KMS-11 (cell line): ENCODE measurements around the gene DNAJC7.
A peak's percentile ranks its signal among the peaks of the same experiment; 100 is the strongest.

Source experiments
- H2AFZ ChIP-seq: fragments of 200-600 bp; sonication (generic); 2 replicates; pipeline ENCODE4 v1.6.1; 2016; ENCODE audit warnings: antibody characterized with exemption, mixed run types, low read depth
- H3K27ac ChIP-seq: fragments of 200-600 bp; sonication (generic); 2 replicates; pipeline ENCODE4 v1.6.1; 2016; ENCODE audit warnings: mild to moderate bottlenecking, mixed run types
- H3K27me3 ChIP-seq: fragments of 200-600 bp; sonication (generic); 2 replicates; pipeline ENCODE4 v1.6.1; 2017; ENCODE audit warnings: mild to moderate bottlenecking, low read depth, mixed run types, moderate library complexity; ENCODE audit not compliant: insufficient read depth
- H3K36me3 ChIP-seq: fragments of 200-600 bp; sonication (generic); 2 replicates; pipeline ENCODE4 v1.6.1; 2017; ENCODE audit warnings: mild to moderate bottlenecking, mixed run types; ENCODE audit not compliant: insufficient read depth
- H3K4me1 ChIP-seq: fragments of 200-600 bp; sonication (generic); 2 replicates; pipeline ENCODE4 v1.6.1; 2016; ENCODE audit warnings: mild to moderate bottlenecking, low read depth, mixed run types; ENCODE audit not compliant: poor library complexity, severe bottlenecking
- H3K4me2 ChIP-seq: fragments of 200-600 bp; sonication (generic); 2 replicates; pipeline ENCODE4 v1.7.0; 2016; ENCODE audit warnings: mild to moderate bottlenecking, mixed run types
- H3K4me3 ChIP-seq: fragments of 200-600 bp; sonication (generic); IDR thresholded peaks from 2 replicates; pipeline ENCODE4 v1.6.1; 2017; ENCODE audit warnings: low read depth, low read length, mixed read lengths; ENCODE audit not compliant: insufficient read depth
- H3K79me2 ChIP-seq: fragments of 200-600 bp; sonication (generic); 2 replicates; pipeline ENCODE4 v1.6.1; 2016; ENCODE audit warnings: low read depth, mixed run types; ENCODE audit not compliant: insufficient read depth
- H3K9ac ChIP-seq: fragments of 200-600 bp; sonication (generic); 2 replicates; pipeline ENCODE4 v1.6.1; 2016; ENCODE audit warnings: mild to moderate bottlenecking, mixed run types
- H4K20me1 ChIP-seq: fragments of 200-600 bp; sonication (generic); 2 replicates; pipeline ENCODE4 v1.6.1; 2016; ENCODE audit warnings: mild to moderate bottlenecking, mixed run types; ENCODE audit not compliant: insufficient read depth
- CTCF ChIP-seq: fragments of 200-600 bp; sonication (generic); conservative IDR thresholded peaks from 2 replicates; pipeline ENCODE4 v1.6.1; 2017; ENCODE audit warnings: low read depth, mild to moderate bottlenecking, antibody characterized with exemption, low read length, moderate library complexity, mixed read lengths

Gene DNAJC7

GRCh38 chr17:41976142-41976768 is 41.0 kb downstream of the DNAJC7 start:
- no peaks in the 10 kb centered on the region for H3K4me1 ChIP-seq
- no peak overlapping the region for H3K9ac ChIP-seq

GRCh38 chr17:41975099-41976083 is 41.8 kb downstream of the DNAJC7 start:
- Histone ChIP-seq H3K4me3 (no peak overlapping the region), H3K27me3 (no peaks in the 10 kb centered on the region), H3K79me2 (no peaks in the 10 kb centered on the region), H3K27ac (no peak overlapping the region; the same call in 1 of the 2 replicates), H2AFZ (no peak overlapping the region), H3K9ac (no peak overlapping the region), H4K20me1 (no peaks in the 10 kb centered on the region), H3K4me1 (no peaks in the 10 kb centered on the region), H3K4me2 (no peak overlapping the region), H3K36me3 (peaks cover 2% of the 10 kb centered on the region; the same call in 1 of the 2 replicates)
- TF ChIP-seq CTCF: no peak

More at GRCh38 chr17:41976142-41976768, 41.0 kb downstream of the DNAJC7 start:
- TF ChIP-seq CTCF: no peak
- Histone ChIP-seq H3K4me2 (no peak overlapping the region; the same call in 1 of the 2 replicates), H3K79me2 (no peaks in the 10 kb centered on the region), H4K20me1 (no peaks in the 10 kb centered on the region), H3K27me3 (no peaks in the 10 kb centered on the region), H2AFZ (no peak overlapping the region), H3K36me3 (peaks cover 2% of the 10 kb centered on the region; the same call in 1 of the 2 replicates), H3K4me3 (no peak overlapping the region), H3K27ac (peak overlapping the region; percentile 37; the same call in 1 of the 2 replicates)

GRCh38 chr17:41974658-41975057 is 42.6 kb downstream of the DNAJC7 start:
- Histone ChIP-seq H2AFZ (no peak overlapping the region), H3K4me3 (no peak overlapping the region), H3K79me2 (no peaks in the 10 kb centered on the region), H4K20me1 (no peaks in the 10 kb centered on the region), H3K9ac (no peak overlapping the region), H3K36me3 (peaks cover 2% of the 10 kb centered on the region; the same call in 1 of the 2 replicates), H3K27ac (no peak overlapping the region; the same call in 1 of the 2 replicates), H3K27me3 (no peaks in the 10 kb centered on the region), H3K4me1 (no peaks in the 10 kb centered on the region), H3K4me2 (no peak overlapping the region)
- TF ChIP-seq CTCF: no peak

- Histone ChIP-seq H3K27me3 (no peaks in the 10 kb centered on the region), H3K4me1 (no peaks in the 10 kb centered on the region), H3K27ac (no peak overlapping the region), H4K20me1 (no peaks in the 10 kb centered on the region), H3K9ac (no peak overlapping the region), H3K79me2 (no peaks in the 10 kb centered on the region), H3K4me3 (no peak overlapping the region), H3K4me2 (no peak overlapping the region), H2AFZ (no peak overlapping the region), H3K36me3 (peaks cover 2% of the 10 kb centered on the region; the same call in 1 of the 2 replicates)
- TF ChIP-seq CTCF: no peak
Measured at GRCh38 chr17:41974031-41974430, 43.2 kb downstream of the DNAJC7 start.
